GM12801 (cell line): ENCODE data around the gene SPESP1.

ENCODE experiments used
- CTCF ChIP-seq: IDR thresholded peaks from one replicate; pipeline ENCODE4 v1.5.1; 2011; ENCODE audit warnings: control low read depth; ENCODE audit not compliant: insufficient read length; ENCODE audit errors: extremely low read depth

The SPESP1 gene

GRCh38 chr15:68992696-68993095 is 62.4 kb downstream of the SPESP1 start:
- TF ChIP-seq CTCF = no peak

GRCh38 chr15:68993276-68993675 is 63.0 kb downstream of the SPESP1 start:
- no peak for TF ChIP-seq CTCF

GRCh38 chr15:68994149-68994548 is 63.8 kb downstream of the SPESP1 start:
- no peak for TF ChIP-seq CTCF

GRCh38 chr15:68994981-68995761 is 64.8 kb downstream of the SPESP1 start:
- TF ChIP-seq CTCF = no peak
